Fibroblast of lung (primary cell): ENCODE results near the gene SECTM1. TPM values are rescaled to one million over a fixed set of nuclear protein-coding genes. Genes with fewer than 3 reads are reported as not detected.

Experiments
- DNase-seq, 2 donors: peaks; one replicate each; pipeline versions ENCODE4 v3.0.0 to v3.0.0-alpha.2; 2010; ENCODE audit warnings: low read depth in 2 of 2
- H2AFZ ChIP-seq: 2 replicates; pipeline ENCODE4 v1.5.1; 2012; ENCODE audit warnings: low read length, control low read depth, inconsistent platforms
- H3K27ac ChIP-seq: 2 replicates; pipeline ENCODE4 v1.5.1; 2011; ENCODE audit warnings: low read length, control low read depth; ENCODE audit not compliant: insufficient read depth
- H3K27me3 ChIP-seq: 2 replicates; pipeline ENCODE4 v1.5.1; 2011; ENCODE audit warnings: mild to moderate bottlenecking, low read length; ENCODE audit not compliant: control insufficient read depth, insufficient read depth
- H3K36me3 ChIP-seq: 2 replicates; pipeline ENCODE4 v1.5.1; 2011; ENCODE audit warnings: low read length; ENCODE audit not compliant: control insufficient read depth, insufficient read depth
- H3K4me1 ChIP-seq: 2 replicates; pipeline ENCODE4 v1.5.1; 2011; ENCODE audit warnings: low read length; ENCODE audit not compliant: control insufficient read depth, insufficient read depth; ENCODE audit errors: extremely low read depth
- H3K4me2 ChIP-seq: 2 replicates; pipeline ENCODE4 v1.5.1; 2011; ENCODE audit warnings: low read length, control low read depth; ENCODE audit not compliant: insufficient read depth; ENCODE audit errors: extremely low read depth
- H3K4me3 ChIP-seq, 4 experiments: fragments of 200-600 bp in 1 of 4; sonication (generic) in 1 of 4; replicated peaks in 1 of 4; 2 replicates each; pipeline ENCODE4 v1.5.1; 2011 to 2016; ENCODE audit warnings: low read length in 4 of 4, low read depth in 3 of 4, mild to moderate bottlenecking in 3 of 4, control low read depth in 2 of 4, inconsistent platforms in 1 of 4, mixed read lengths in 1 of 4; ENCODE audit not compliant: insufficient read depth in 1 of 4; ENCODE audit errors: control extremely low read depth in 1 of 4
- H3K79me2 ChIP-seq: 2 replicates; pipeline ENCODE4 v1.5.1; 2012; ENCODE audit warnings: mild to moderate bottlenecking, low read length, inconsistent platforms; ENCODE audit not compliant: control insufficient read depth, insufficient read depth
- H3K9ac ChIP-seq: 2 replicates; pipeline ENCODE4 v1.5.1; 2011; ENCODE audit warnings: mild to moderate bottlenecking, low read length, control low read depth; ENCODE audit not compliant: insufficient read depth
- H3K9me3 ChIP-seq: 2 replicates; pipeline ENCODE4 v1.5.1; 2012; ENCODE audit warnings: low read depth, low read length; ENCODE audit not compliant: control insufficient read depth, insufficient read depth
- H4K20me1 ChIP-seq: 2 replicates; pipeline ENCODE4 v1.5.1; 2011; ENCODE audit warnings: low read length; ENCODE audit not compliant: control insufficient read depth, insufficient read depth; ENCODE audit errors: extremely low read depth
- CTCF ChIP-seq, 2 donors: IDR thresholded peaks in 1 of 2; conservative IDR thresholded peaks in 1 of 2; 1 replicate in 1 of 2; 2 replicates in 1 of 2; pipeline ENCODE4 v1.5.1; 2011 to 2012; ENCODE audit warnings: low read length in 2 of 2, control low read depth in 1 of 2, inconsistent platforms in 1 of 2, low read depth in 1 of 2, mild to moderate bottlenecking in 1 of 2
- EZH2 ChIP-seq: IDR thresholded peaks from 2 replicates; pipeline ENCODE4 v1.5.1; 2012; ENCODE audit warnings: low read length, control low read depth, mild to moderate bottlenecking; ENCODE audit errors: missing control alignments
- polyA plus RNA-seq, 2 donors: library from polyadenylated mRNA; depleted of rRNA in 1 of 2; stranded (reverse) in 1 of 2; unstranded in 1 of 2; fragments of >200 nt; gene quantifications; 2 replicates each; pipeline ENCODE4 v1.2.1, GENCODE V29; 2011 to 2012; ENCODE audit warnings: missing spikeins in 1 of 2
- total RNA-seq: library from RNA; depleted of rRNA; stranded (reverse); fragments of >200 nt; gene quantifications from 2 replicates; pipeline ENCODE4 v1.2.1, GENCODE V29; 2014

The SECTM1 gene
- total and polyA plus RNA-seq, 2 donors (not counting 1 experiment from before 2014, with no cell fraction given), result 17.3 to 17.5 TPM

- Histone ChIP-seq H3K4me1 (no peaks in the 10 kb centered on the region), H3K27ac (no peak overlapping the region), H3K9ac (no peak overlapping the region), H4K20me1 (no peaks in the 10 kb centered on the region), H3K4me3 (no peak overlapping the region), H3K4me2 (no peak overlapping the region), H3K36me3 (no peaks in the 10 kb centered on the region), H3K79me2 (no peaks in the 10 kb centered on the region), H3K27me3 (peaks cover 6% of the 10 kb centered on the region), H2AFZ (no peak overlapping the region), H3K9me3 (no peaks in the 10 kb centered on the region)
- no peak for DNase-seq
- TF ChIP-seq CTCF (conservative IDR thresholded peaks at IDR 0.05 in 1 of 2, IDR thresholded peaks at IDR 0.05 in 1 of 2; ENCODE audit: low read depth in 1 of 2, low read length in 2 of 2) (no peak), EZH2 (no peak)
These were observed 13.1 kb upstream of the SECTM1 start for GRCh38 chr17:82346342-82347300.

GRCh38 chr17:82345151-82345976 is 11.8 kb upstream of the SECTM1 start:
- Histone ChIP-seq H3K79me2 (no peaks in the 10 kb centered on the region), H3K27me3 (peaks cover 6% of the 10 kb centered on the region), H3K9me3 (no peaks in the 10 kb centered on the region), H3K27ac (no peak overlapping the region), H3K4me1 (no peaks in the 10 kb centered on the region), H2AFZ (no peak overlapping the region), H3K9ac (no peak overlapping the region), H4K20me1 (no peaks in the 10 kb centered on the region), H3K4me3 (no peak overlapping the region), H3K4me2 (no peak overlapping the region), H3K36me3 (no peaks in the 10 kb centered on the region)
- DNase-seq, result no peak
- TF ChIP-seq CTCF (conservative IDR thresholded peaks at IDR 0.05 in 1 of 2, IDR thresholded peaks at IDR 0.05 in 1 of 2; ENCODE audit: low read depth in 1 of 2, low read length in 2 of 2) (no peak), EZH2 (no peak)
